ENCODE data around the gene USP36.

USP36 gene

GRCh38 chr17:78839762-78840529 is 668 bp downstream of the USP36 start:
- DNase-seq (ENCODE audit: extremely low read depth in 1 of 2, low read depth in 1 of 2) = peak in 1 of 2 donors; percentile 23

- DNase-seq (ENCODE audit: extremely low read depth in 1 of 2, low read depth in 1 of 2) = no peak
These were observed 1.3 kb downstream of the USP36 start for GRCh38 chr17:78839235-78839761.

GRCh38 chr17:78838574-78839005 is 2.0 kb downstream of the USP36 start:
- no peak for DNase-seq (ENCODE audit: extremely low read depth in 1 of 2, low read depth in 1 of 2)

- DNase-seq (ENCODE audit: extremely low read depth in 1 of 2, low read depth in 1 of 2) = no peak
These were observed 4.1 kb downstream of the USP36 start for GRCh38 chr17:78836420-78837021.

- DNase-seq (ENCODE audit: extremely low read depth in 1 of 2, low read depth in 1 of 2) = no peak
These were observed 6.0 kb downstream of the USP36 start for GRCh38 chr17:78834571-78834970.

GRCh38 chr17:78832541-78832810 is 8.1 kb downstream of the USP36 start:
- DNase-seq (ENCODE audit: extremely low read depth in 1 of 2, low read depth in 1 of 2) = no peak

GRCh38 chr17:78831688-78832540 is 8.7 kb downstream of the USP36 start:
- no peak for DNase-seq (ENCODE audit: extremely low read depth in 1 of 2, low read depth in 1 of 2)

- no peak for DNase-seq (ENCODE audit: extremely low read depth in 1 of 2, low read depth in 1 of 2)
These were observed 11.1 kb downstream of the USP36 start for GRCh38 chr17:78829477-78829876.

- DNase-seq (ENCODE audit: extremely low read depth in 1 of 2, low read depth in 1 of 2) = no peak
These were observed 12.0 kb downstream of the USP36 start for GRCh38 chr17:78828470-78829185.

GRCh38 chr17:78826836-78827509 is 13.6 kb downstream of the USP36 start:
- no peak for DNase-seq (ENCODE audit: extremely low read depth in 1 of 2, low read depth in 1 of 2)

- DNase-seq (ENCODE audit: extremely low read depth in 1 of 2, low read depth in 1 of 2) = no peak
These were observed 14.2 kb downstream of the USP36 start for GRCh38 chr17:78826421-78826820.

GRCh38 chr17:78825696-78826095 is 14.9 kb downstream of the USP36 start:
- DNase-seq (ENCODE audit: extremely low read depth in 1 of 2, low read depth in 1 of 2) = no peak

GRCh38 chr17:78824240-78824639 is 16.4 kb downstream of the USP36 start:
- DNase-seq (ENCODE audit: extremely low read depth in 1 of 2, low read depth in 1 of 2) = no peak

GRCh38 chr17:78823282-78824046 is 17.1 kb downstream of the USP36 start:
- no peak for DNase-seq (ENCODE audit: extremely low read depth in 1 of 2, low read depth in 1 of 2)

- DNase-seq (ENCODE audit: extremely low read depth in 1 of 2, low read depth in 1 of 2) = no peak
These were observed 18.1 kb downstream of the USP36 start for GRCh38 chr17:78822552-78822951.

- no peak for DNase-seq (ENCODE audit: extremely low read depth in 1 of 2, low read depth in 1 of 2)
These were observed 18.7 kb downstream of the USP36 start for GRCh38 chr17:78821961-78822360.

- DNase-seq (ENCODE audit: extremely low read depth in 1 of 2, low read depth in 1 of 2) = no peak
These were observed 19.8 kb downstream of the USP36 start for GRCh38 chr17:78820841-78821240.

- no peak for DNase-seq (ENCODE audit: extremely low read depth in 1 of 2, low read depth in 1 of 2)
These were observed 20.5 kb downstream of the USP36 start for GRCh38 chr17:78819806-78820792.
